GM13976 (cell line): Measurements from ENCODE around the gene FBLN2.

ENCODE experiments used
- DNase-seq: peaks from one replicate; pipeline ENCODE4 v3.0.0; 2012; ENCODE audit warnings: low spot score
- CTCF ChIP-seq: IDR thresholded peaks from 2 replicates; pipeline ENCODE4 v1.5.1; 2012; ENCODE audit warnings: borderline replicate concordance, mild to moderate bottlenecking; ENCODE audit not compliant: insufficient read depth; ENCODE audit errors: extremely low read depth, missing control alignments, control extremely low read depth
- in situ Hi-C: fragments of 300-500 bp; cut with MboI; formaldehyde crosslinking; loops from one replicate; pipeline ENCODE4 v1.12.0; 2022; ENCODE audit warnings: low sequenced_read_pairs, mixed read lengths, inconsistent platforms; ENCODE audit not compliant: unreplicated experiment

The FBLN2 gene

DNA sequence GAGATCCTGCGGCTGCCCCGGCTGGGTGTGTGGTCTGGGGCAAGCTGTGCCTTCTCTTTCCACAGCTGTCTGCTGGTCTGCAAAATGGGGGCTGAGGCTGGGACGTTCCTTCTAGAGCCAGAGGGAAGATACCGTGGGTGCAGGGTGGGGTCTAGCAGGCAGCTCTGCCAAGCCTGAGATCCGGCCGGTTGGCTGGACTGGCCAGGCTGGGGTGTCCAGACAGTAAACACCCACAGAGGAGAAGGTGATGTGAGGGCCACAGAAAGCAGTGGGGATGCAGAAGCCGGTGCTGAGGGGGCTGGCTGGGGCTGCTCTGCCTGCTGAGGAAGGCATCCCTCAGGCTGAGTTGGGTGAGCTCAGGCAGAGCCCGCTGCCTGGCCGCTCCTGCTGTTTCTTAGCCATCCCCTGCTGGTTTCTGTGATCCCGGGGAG is 46.1 kb downstream of the FBLN2 start:
- no peak for DNase-seq
- in situ Hi-C loops: no loop called here

DNA sequence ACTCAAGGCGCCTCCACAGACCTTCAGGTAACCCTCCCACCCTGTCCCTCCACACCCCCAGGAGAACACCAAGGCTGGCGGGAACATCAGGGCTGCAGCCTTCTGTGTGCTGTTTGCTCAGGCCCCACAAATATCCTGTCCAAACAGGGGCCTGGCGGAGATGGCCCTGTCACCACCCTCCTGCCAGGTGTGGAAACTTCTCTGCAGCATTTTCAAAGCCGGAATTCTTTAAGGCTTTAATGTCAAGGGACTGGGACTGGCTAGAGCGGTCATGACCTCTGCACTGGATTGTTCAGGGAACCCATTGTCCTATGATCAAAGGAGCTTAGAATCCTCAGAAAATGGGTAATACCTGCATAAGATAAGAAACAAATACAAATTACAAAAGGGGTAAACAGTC is 46.6 kb downstream of the FBLN2 start:
- in situ Hi-C loops: no loop called here
- DNase-seq: no peak
- TF ChIP-seq CTCF: no peak

More for the DNA sequence above, 46.1 kb downstream of the FBLN2 start:
- TF ChIP-seq CTCF: no peak

GRCh38 chr3:13596426-13597205 is 47.7 kb downstream of the FBLN2 start:
- no peak for TF ChIP-seq CTCF
- in situ Hi-C loops: no loop called here
- DNase-seq: no peak

GRCh38 chr3:13597661-13598060 is 48.7 kb downstream of the FBLN2 start:
- TF ChIP-seq CTCF: no peak
- in situ Hi-C loops: no loop called here
- DNase-seq: no peak

GRCh38 chr3:13598201-13598600 is 49.3 kb downstream of the FBLN2 start:
- DNase-seq: no peak
- no peak for TF ChIP-seq CTCF
- in situ Hi-C loops: no loop called here

DNA sequence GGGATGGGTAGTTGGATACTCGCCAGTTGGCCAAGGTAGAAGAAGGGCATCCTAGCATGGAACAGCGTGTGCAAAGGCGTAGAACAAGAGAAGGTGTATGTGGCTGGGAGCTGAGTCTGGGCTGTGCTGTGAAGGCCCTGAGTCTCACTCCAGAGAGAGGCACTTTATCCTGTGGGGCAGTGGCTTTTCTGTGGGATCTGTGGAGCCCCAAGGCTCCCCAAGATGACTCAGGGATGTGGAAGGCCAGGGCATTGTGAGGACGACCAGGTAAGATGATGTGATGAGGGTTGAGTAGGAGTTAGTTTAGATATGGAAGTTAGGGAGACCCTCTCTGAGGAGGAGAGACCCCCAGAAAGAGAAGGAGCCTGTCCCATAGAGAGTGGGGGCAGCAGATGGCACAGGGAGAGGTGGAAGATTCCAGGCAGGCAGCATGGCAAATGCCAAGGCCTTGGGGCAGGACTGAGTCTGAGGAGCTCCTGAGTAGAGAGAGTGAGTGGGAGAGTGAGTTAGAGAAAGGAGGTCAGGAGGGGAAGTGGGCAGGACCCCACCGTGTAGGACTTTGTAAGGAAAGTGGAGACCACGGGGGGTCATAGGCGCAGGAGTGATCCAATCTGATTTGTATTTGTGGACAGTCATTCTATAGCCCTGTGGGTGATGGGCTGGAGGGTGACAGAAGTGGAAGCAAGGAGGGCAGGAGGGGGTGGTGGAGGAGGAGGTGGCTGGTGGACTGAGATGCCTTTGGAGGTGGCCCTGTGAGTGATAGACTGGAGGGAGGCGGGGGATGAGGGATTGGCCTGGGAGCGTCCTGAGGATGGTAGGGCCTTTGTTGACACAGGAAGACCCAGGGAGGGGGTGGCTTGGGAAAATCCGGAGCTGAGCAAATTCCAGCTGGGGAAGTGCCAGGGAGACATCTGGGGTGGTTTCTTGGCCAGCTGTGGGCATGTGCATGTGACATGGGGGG is 50.3 kb downstream of the FBLN2 start:
- no peak for TF ChIP-seq CTCF
- DNase-seq: no peak
- in situ Hi-C loops: no loop called here
